ENCODE results near the gene NFASC.

Gene NFASC

DNA sequence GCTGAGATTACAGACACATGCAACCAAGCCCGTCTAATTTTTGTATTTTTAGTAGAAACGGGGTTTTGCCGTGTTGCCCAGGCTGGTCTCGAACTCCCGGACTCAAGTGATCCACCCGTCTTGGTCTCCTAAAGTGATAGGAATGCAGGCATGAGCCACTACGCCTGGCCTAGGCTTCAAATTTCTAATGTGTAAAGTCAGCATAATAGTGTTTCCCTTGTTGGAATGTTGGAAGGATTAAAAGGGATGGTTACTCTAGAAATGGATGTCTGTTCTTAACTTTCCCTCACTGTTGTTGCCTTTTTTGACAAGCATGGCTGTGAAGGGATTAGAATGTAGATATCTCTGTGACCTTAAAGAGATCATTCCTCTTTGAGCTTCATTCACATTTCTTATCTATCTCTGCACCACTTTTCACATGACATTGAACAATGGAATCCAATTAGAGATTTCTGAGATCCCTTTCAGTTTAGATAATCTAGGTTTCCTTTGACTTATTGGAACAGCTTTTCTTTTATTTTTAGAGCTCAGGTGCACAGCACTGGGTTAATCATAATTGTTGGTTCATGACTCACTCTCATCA, 33.7 kb downstream of the NFASC start:
- H3K4me3 ChIP-seq (ENCODE audit: low read depth, low read length): no peak overlapping the region
- no peak for DNase-seq (ENCODE audit: low read depth)
- TF ChIP-seq, protein P1, sequence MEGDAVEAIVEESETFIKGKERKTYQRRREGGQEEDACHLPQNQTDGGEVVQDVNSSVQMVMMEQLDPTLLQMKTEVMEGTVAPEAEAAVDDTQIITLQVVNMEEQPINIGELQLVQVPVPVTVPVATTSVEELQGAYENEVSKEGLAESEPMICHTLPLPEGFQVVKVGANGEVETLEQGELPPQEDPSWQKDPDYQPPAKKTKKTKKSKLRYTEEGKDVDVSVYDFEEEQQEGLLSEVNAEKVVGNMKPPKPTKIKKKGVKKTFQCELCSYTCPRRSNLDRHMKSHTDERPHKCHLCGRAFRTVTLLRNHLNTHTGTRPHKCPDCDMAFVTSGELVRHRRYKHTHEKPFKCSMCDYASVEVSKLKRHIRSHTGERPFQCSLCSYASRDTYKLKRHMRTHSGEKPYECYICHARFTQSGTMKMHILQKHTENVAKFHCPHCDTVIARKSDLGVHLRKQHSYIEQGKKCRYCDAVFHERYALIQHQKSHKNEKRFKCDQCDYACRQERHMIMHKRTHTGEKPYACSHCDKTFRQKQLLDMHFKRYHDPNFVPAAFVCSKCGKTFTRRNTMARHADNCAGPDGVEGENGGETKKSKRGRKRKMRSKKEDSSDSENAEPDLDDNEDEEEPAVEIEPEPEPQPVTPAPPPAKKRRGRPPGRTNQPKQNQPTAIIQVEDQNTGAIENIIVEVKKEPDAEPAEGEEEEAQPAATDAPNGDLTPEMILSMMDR (IDR thresholded peaks at IDR 0.05; ENCODE audit: control insufficient read depth, extremely low read depth, insufficient read depth): no peak

DNA sequence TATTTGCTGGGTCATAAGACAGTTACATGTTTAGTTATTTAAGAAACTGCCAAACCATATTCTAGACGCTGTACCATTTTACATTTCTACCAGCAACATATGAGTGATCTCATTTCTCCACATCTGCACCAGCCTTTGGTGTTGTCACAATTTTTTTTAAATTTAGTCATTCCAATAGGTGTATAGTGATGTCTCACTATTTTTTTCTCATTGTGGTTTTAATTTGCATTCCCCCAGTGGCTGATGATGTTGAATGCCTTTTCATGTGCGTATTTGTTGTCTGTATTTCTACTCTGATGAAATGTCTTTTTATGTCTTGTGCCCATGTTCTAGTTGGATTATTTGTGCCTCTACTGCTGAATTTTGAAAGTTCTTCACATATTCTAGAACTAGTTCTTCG, 38.4 kb downstream of the NFASC start:
- no peak overlapping the region for H3K4me3 ChIP-seq (ENCODE audit: low read depth, low read length)
- DNase-seq (ENCODE audit: low read depth): no peak
- TF ChIP-seq, protein P1 (IDR thresholded peaks at IDR 0.05; ENCODE audit: control insufficient read depth, extremely low read depth, insufficient read depth): no peak

DNA sequence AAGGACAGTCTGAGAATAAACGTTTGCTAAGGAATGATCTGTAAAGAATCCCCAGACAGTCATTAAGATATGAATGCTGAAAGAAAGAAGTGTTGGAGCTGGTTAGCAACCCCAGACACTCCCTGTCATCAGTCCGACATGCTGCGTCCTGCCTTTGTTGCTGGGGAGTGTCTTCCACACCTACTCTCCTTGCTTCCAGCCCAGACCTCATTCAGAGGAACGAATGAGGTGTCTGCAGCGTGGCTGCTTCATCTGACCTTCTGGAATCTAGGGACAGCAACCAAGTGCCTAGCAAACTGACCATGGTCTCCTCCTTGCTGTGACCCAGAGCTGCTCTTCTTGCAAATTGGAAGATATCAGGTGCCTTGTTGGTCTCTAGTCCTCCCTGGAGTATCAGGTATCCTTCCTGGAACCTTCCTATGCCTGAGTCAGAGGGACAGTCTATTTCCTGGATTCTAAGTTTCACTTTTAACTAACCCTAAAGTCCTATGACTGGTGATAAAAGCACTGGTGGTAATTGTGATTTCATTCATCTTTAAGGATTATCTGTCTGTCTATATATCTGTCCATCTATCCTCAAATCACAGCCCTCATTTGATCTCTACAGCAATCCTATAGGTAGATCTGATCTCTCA, 45.3 kb downstream of the NFASC start:
- TF ChIP-seq, protein P1 (IDR thresholded peaks at IDR 0.05; ENCODE audit: control insufficient read depth, extremely low read depth, insufficient read depth): no peak
- H3K4me3 ChIP-seq (ENCODE audit: low read depth, low read length): no peak overlapping the region
- DNase-seq (ENCODE audit: low read depth): no peak

DNA sequence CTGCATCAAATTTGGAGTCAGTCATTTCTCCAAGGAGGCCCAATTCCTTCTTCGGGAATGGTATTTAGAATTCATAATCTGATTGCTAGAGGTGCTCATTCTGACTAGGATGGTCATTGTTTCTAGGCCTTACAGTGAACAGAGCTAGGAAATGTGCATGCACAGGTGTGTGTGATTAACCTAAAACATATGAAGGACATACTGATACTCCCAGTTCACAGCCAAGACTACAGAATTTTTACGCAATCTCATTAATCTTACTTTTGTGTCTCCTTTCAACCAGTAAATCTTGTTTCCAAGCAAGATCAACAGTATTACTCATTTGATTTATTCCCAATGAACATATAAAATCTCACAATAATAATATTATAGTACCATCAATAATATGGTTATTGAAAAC, 47.1 kb downstream of the NFASC start:
- TF ChIP-seq, protein P1 (IDR thresholded peaks at IDR 0.05; ENCODE audit: control insufficient read depth, extremely low read depth, insufficient read depth): no peak
- no peak for DNase-seq (ENCODE audit: low read depth)
- no peak overlapping the region for H3K4me3 ChIP-seq (ENCODE audit: low read depth, low read length)

DNA sequence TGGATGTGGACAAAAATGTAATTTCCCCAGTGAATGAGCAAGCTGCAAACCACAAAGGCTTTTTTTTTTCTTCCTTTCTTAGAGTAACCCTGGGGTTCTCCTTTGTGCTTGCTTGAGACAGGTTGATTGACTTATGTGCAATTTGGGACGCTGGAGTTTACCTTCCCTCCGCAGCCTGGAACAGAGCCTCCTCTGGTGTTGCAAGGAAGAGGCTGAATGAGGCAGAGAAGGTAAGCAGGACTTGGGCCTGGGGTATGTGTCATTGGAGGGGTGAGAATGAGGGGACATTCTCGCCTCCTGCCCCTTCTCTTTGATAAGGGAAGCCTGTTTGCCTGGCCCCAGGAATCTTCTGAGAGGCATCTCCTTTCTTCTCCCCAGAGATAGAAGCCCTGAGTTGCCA, 49.8 kb downstream of the NFASC start:
- no peak overlapping the region for H3K4me3 ChIP-seq (ENCODE audit: low read depth, low read length)
- TF ChIP-seq, protein P1 (IDR thresholded peaks at IDR 0.05; ENCODE audit: control insufficient read depth, extremely low read depth, insufficient read depth): no peak
- no peak for DNase-seq (ENCODE audit: low read depth)

DNA sequence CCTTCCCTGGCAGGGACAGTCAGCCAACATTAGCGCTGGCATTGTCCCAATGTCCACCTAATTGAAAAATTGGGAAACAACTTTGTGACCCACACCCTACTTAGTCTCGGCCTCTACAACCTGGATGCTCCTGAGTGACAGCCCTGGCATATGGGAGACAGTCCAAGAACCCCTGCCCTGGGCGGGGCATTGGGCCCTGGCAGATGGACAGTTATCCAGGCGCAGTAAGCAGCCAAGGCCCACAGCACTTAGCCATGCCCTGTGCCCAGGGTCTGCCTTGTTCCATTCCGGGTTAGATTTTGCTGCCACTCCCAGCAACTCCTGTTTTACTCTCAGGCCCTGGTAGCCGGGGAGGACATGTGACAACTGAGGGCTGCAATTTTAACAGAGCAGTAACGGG, 50.3 kb downstream of the NFASC start:
- DNase-seq (ENCODE audit: low read depth): no peak
- TF ChIP-seq, protein P1 (IDR thresholded peaks at IDR 0.05; ENCODE audit: control insufficient read depth, extremely low read depth, insufficient read depth): no peak
- no peak overlapping the region for H3K4me3 ChIP-seq (ENCODE audit: low read depth, low read length)

Data from LNCaP clone FGC (cell line).